NCI-H226 (cell line): ENCODE results near the gene PHF13.
A peak's percentile ranks its signal among the peaks of the same experiment; 100 is the strongest.
"Not testable (repeated sequence)": the region's sequence is repeated elsewhere in the genome, so short reads cannot be mapped to it uniquely, and the experiment has no call there.

Experiments used
- DNase-seq: peaks from one replicate; pipeline ENCODE4 v3.0.0-alpha.2; 2015

PHF13 gene

DNA sequence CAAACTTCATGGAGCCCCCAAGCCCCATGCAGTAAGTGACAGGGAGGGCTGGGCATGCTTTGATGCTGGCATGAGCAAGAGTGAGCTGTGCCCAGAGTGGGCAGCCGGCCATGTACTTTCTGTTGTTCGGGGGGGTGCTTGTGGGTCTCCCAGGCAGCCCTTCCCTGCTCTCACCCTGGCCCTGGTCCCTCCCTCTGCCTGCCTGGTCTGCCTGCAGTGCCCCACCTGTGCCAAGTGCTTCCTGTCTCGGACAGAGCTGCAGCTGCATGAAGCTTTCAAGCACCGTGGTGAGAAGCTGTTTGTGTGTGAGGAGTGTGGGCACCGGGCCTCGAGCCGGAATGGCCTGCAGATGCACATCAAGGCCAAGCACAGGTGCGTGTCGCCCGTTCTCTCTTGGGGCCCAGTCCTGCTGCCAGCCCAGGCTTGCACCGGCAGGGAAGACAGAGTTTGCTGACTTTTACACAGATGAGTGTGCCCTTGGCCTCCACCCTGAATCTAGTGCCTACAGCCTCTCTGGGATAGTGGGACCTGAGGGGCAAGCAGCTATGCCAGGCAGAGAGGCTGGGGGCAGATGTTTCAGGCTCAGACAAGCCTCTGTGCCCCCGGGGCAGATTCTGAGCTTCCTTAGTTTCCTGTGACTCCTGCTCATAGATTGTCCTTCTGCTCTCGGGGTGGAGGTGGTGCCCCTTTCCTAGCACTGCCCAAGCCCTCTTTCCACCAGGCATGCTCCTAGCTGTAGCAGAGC lies 26.1 kb upstream of the PHF13 start:
- DNase-seq = no peak

GRCh38 chr1:6588128-6588892 lies 25.2 kb upstream of the PHF13 start:
- no peak for DNase-seq

- DNase-seq = no peak
Observed at GRCh38 chr1:6588893-6589520, 24.5 kb upstream of the PHF13 start.

- DNase-seq = no peak
Observed at GRCh38 chr1:6590046-6590445, 23.5 kb upstream of the PHF13 start.

- DNase-seq = no peak
Observed at GRCh38 chr1:6591222-6591621, 22.3 kb upstream of the PHF13 start.

- no peak for DNase-seq
Observed at GRCh38 chr1:6591644-6592043, 21.9 kb upstream of the PHF13 start.

DNA sequence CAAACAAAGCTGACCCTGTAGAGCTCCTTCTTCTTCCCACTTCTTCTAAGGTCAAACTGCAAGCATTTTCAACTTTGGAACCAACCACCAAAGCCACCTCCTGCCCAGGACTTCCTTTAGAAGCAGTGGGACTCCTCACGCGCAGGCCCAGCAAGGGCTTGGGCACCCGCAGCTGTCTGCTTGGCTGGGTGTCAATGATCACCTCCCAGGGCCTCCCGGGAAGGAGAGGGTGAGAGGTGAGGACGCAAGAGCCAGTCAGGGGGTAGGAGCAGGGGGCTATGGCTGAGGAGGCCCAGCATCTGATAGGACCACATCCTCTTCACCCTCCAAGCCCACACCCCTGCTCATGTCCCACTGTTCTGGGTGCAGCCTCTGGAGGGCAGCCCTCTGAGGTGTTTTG lies 21.1 kb upstream of the PHF13 start:
- DNase-seq = no peak

DNA sequence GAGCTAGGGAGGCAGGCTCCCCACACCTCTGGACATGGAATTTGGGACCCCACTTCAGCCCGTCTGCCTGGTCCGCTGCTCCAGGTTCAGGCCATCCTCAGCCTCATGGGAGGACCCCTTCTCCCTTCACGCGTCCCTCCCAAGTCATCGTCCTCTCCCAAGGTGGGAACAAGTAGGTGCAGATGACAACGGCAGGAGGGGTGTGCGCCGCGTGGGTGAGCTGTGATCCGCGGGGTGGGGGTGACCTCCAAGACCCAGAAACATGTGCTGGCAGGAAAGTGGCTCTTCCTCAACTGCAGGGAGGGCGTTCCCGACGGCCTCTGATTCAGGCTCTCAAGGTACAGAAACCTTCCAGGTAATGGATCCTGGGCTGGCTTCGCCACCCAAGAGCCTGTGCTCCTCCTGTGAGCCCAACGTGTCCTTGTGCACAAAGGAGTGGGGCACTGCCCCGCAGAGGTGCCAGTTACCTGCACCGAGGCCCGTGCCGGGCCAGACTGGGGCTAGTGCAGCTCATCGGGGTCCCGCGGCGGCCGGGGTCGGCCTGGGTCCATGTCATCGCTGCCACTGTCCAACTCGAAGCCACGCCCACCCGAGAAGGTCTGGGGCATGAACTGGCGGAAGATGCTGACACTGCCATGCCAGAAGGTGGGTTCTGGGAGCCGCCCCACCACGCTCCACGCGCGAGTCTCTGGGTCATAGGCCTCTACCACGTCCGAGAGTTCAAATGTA lies 20.5 kb upstream of the PHF13 start:
- no peak for DNase-seq

- DNase-seq = no peak
Observed at GRCh38 chr1:6593810-6594209, 19.7 kb upstream of the PHF13 start.

- DNase-seq = no peak
Observed at GRCh38 chr1:6594977-6595740, 18.4 kb upstream of the PHF13 start.

GRCh38 chr1:6596351-6596750 lies 17.2 kb upstream of the PHF13 start:
- DNase-seq = no peak

DNA sequence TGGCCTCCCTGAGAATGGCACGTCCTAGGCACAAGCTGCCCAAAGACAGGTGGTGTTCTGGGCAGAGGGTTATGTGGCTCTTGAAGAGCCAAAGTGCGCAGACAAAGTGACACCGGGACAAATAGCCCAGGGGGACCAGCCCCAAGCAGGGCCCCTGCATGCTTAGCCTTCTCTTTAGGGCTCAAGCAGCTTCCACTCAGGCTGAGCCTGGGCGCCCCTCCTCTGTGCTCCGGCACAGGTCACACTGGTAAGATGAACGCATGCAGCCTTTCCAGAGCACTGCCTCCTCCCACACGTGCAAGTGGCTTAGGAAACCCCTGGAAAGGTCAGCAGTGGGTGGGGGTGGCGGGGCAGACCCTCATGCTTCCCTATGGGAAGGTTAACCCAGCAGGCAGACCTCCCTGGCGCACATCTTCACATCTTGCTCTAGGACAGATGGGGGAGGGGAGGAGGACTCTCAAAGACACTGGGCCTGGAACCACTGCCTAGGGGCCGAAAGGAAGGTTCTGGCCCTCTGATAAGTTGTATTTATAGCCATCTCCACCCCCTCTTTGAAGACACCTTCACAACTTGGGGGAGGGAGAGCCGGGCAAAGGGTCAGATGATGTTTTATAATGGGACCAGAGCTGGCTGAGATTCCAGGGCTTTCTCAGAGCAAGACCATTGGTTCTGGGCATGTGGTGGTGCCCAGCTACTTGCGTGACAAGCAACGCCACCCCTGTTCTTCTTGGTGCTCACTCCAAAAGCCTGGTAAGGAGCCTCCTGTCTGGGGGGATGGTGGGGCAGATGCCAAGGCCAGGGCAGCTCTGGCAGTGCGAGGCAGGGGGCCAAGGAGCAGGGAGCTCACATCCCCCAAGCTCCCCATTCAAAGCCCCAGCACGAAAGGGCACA lies 16.4 kb upstream of the PHF13 start:
- DNase-seq = no peak

GRCh38 chr1:6597777-6598131 lies 15.8 kb upstream of the PHF13 start:
- DNase-seq = no peak

GRCh38 chr1:6599141-6599975 lies 14.2 kb upstream of the PHF13 start:
- DNase-seq = no peak

DNA sequence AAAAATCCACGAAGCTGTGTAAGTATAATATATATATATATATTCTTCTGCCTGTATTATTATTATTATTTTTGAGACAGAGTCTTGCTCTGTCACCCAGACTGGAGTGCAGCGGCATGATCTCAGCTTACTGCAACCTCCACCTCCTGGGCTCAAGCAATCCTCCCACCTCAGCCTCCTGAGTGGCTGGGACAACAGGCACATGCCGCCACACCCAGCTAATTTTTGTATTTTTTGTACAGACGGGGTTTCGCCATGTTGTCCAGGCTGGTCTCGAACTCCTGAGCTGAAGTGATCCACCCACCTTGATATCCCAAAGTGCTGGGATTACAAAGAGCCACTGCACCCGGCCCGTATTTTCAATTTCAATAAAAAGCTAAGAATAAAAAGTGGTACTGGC lies 13.5 kb upstream of the PHF13 start:
- not testable (repeated sequence) for DNase-seq

DNA sequence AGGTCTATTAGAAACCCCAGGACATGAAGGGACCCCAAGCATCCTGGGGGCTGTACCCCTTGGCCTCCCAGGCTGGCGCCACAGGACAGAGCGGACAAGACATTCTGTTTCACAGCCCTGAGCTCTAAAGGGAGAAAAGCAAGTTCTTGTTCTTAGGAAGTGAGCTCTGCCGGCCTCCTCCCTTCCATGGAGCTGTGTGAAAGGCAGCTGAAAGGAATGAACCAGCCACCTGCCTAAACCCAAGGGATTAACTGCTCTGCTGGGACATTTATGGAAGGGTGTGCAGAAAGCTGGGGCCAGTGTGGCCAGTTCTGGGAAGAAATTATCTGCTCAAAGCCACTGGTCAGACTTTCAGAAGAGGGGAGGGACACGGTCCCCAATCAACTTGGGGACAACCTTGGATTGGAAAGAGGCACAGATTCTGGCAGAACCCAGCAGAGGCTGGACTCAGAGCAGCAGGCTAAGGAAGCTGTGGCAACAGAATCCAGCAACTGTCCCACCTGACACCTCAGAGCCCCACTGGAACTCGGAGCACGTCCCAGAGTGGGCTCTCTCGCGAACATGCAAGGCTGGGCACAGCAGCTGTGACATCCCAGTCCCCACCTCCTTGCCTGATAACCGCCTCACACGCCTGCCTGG lies 13.0 kb upstream of the PHF13 start:
- DNase-seq = no peak

DNA sequence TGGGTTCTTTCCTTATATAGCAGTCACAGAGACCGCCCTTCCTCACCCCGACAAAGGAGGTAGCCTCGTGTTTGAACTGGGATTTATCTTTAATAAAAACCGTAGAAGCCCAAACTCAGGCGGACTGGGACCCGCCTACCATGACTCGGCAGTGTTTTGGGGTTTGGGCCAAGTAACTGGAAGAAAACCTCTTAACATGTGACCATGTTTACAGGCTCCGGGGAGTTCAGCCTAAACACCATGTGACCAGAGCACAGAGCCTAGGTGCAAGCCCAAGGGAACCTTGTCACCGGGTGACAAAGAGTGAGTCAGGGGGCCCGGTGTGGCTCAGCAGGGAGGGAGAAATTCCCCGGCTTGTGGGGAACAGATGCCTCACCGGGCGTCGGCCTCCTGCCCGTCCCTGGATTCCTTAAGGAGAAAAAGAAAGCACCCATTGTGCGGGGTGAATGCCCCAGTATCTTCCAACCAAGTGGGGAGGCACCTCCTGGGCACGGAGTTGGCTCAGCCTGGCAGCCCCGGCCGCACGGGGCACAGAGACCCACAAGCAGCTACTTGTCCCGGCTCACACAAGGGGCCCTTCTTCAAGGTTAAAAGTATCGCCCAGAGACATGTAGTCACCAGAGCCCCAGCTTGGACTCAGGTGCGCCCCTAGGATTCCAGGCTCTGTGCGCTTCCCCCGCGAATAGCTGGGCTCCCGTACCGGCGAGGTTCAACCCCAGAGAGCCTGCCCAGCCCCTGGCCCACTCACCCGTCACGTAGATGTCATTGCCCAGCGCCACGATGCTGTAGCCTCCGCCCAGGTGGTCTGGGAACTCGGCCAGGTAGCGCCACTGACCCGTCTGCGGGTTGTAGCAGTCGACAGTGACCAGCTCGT lies 12.2 kb upstream of the PHF13 start:
- peak; percentile 74 for DNase-seq

GRCh38 chr1:6601923-6602668 lies 11.4 kb upstream of the PHF13 start:
- no peak for DNase-seq
